Urothelium cell line (cell line): ENCODE data around the gene DAB2IP.
"Not testable (repeated sequence)": the region's sequence is repeated elsewhere in the genome, so short reads cannot be mapped to it uniquely, and the experiment has no call there.

Experiments
- DNase-seq: peaks from one replicate; pipeline ENCODE4 v3.0.0; 2011; ENCODE audit warnings: low spot score, mixed read lengths
- FAIRE-seq: peaks from 2 replicates; lab custom pipeline; 2011; peaks lifted over from hg19 to GRCh38; lab: Jason Lieb, UNC

The DAB2IP gene

GRCh38 chr9:121785673-121786542 is 134.5 kb downstream of the DAB2IP start:
- DNase-seq: no peak
- FAIRE-seq: no peak

DNA sequence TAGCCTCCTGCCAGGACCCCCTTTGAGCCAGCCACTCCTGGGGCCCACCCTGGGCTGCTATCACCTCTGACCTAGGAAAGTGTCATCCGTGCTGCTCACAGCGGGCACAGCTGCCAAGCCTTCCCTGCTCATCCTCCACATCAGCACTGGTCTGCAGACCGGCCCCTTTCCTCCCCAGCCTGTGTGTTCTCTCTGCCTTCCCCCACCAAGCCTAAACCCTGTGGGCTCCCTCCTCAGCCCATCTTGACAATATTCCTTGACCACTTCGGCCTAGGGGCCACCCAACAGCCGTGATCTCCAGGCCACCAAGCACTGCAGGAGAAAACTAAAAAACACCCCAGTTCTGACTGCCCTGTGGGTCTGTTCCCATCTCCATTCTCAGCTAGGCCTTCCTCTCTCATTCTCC is 135.1 kb downstream of the DAB2IP start:
- FAIRE-seq (no peak), DNase-seq (no peak)

DNA sequence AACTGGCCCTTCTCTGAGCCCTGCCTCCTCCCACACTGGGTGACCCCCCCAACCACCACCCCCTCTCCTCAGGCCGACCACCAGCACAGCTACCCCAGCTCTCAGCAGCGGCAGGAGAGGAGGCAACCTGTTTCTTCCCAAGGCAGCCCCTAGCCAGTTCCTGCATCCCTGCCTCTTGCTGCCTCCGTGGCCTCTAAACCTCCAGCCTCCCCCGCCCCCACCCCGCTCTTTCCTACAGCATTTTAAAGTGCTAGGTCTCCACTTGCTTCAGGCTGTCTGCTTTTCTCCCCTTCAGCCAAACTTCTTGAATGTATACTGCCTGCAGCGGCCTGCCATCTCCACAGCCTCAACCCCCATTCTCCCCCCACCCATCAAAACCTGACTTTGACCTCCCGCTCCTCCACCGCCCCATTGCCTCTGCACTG is 135.6 kb downstream of the DAB2IP start:
- no peak for DNase-seq
- FAIRE-seq: no peak

- no peak for FAIRE-seq
Measured at GRCh38 chr9:121788686-121789366, 137.4 kb downstream of the DAB2IP start.

DNA sequence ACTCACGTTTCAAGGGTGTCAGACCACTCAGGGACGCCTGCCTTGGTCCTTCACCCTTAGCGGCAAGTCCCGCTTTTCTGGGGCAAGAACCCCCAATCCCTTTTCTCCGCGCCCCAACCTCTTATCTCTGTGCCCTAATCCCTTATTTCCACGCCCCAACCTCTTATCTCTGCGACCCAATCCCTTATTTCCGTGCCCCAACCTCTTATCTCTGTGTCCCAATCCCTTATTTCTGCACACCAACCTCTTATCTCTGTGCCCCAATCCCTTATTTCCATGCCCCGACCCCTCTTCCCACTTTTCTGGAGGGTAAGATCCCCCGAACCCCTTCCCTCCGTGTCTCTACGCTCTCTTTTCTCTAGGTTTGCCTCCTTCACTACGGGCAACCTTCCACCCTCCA is 139.4 kb downstream of the DAB2IP start:
- DNase-seq (no peak), FAIRE-seq (no peak)

More at GRCh38 chr9:121788686-121789366, 137.4 kb downstream of the DAB2IP start:
- no peak for DNase-seq

GRCh38 chr9:121792476-121792875 is 141.0 kb downstream of the DAB2IP start:
- DNase-seq, FAIRE-seq: not testable (repeated sequence)

DNA sequence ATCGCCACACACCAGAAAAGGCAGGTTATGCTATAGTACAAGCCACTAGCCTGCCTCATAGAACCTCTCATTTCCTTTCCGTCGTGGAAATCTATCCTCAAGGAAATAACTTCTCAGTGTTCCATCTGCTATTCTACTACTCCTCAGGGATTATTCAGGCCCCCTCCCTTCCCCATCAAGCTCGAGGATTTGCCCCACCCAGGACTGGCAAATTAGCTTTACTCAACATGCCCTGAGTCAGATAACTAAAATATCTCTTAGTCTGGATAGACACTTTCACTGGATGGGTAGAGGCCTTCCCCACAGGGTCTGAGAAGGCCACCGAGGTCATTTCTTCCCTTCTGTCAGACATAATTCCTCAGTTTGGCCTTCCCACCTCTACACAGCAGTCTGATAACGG is 142.9 kb downstream of the DAB2IP start:
- DNase-seq, FAIRE-seq: not testable (repeated sequence)

- no peak for DNase-seq
- no peak for FAIRE-seq
Measured at GRCh38 chr9:121797081-121797480, 145.6 kb downstream of the DAB2IP start.

GRCh38 chr9:121798941-121799340 is 147.5 kb downstream of the DAB2IP start:
- no peak for DNase-seq
- FAIRE-seq: no peak

DNA sequence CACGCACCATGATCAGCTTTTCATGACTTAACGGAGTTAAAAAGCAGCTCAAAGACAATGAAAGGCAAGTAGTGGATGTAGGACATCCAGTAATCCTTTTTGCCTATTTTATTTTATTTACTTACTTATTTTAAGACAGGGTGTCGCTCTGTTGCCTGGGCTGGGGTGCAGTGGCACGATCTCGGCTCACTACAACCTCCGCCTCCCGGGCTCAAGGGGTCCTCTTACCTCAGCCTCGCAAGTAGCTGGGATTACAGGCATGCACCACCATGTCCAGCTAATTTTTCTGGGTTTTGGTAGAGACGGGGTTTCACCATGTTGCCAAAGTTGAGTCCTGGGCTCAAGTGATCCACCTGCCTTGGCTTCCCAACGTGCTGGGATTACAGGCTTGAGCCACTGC is 148.9 kb downstream of the DAB2IP start:
- no peak for FAIRE-seq

GRCh38 chr9:121801579-121801978 is 150.1 kb downstream of the DAB2IP start:
- FAIRE-seq: no peak
- DNase-seq: no peak

More for the DNA sequence above, 148.9 kb downstream of the DAB2IP start:
- no peak for DNase-seq

DNA sequence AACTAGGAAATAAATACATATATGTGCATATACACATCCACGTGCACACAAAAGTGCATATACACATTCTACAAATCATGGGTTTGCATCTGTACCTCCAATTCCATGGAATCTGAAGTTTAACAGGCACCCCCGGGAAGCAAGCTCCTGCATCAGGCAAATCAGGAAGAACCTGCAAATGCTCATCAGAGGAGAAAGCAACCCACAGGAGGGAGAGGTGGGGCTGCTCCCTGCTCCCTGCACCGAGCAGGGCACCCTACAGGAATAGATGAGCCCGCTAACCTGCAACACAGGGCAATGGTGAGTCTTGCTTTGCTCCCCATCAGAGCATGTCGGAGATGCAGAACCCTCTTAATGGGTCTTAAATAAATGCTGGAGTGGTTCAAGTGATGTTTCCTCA is 151.3 kb downstream of the DAB2IP start:
- FAIRE-seq (no peak), DNase-seq (no peak)

DNA sequence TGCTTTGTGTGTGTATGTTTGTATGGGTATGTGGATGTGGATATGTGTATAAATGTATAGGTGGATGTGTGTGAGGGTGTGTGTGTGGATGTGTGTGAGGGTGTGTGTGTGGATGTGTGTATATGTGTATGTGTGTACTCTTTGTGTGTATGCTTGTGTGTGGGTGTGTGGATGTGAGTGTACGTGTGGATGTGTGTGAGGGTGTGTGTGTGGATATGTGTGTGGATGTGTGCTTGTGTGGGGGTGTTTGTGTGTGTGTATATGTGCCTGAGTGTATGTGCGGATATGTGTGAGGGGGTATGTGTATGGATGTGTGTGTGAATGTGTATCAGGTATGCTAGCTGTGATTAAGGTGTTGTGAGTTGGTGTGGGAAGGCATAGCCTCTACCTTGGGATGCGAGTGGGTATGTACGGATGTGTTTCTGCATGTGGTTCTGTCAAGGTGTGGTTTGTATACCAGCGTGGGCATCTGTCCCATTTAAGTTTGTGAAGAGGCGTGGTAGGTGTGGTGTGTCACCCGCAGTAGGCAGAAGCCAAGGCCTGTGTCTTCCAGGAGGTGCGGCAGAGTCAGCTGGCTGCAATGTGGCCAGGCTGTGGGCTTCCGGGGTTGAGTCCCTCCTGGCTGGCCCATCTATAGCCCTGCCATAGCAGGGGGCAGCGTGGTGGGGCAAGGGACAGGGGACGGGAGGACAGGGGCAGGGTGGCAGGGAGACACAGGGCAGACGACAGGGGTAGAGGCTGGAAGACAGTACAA is 155.8 kb downstream of the DAB2IP start:
- DNase-seq: no peak
- FAIRE-seq: no peak

- FAIRE-seq: no peak
- no peak for DNase-seq
Measured at GRCh38 chr9:121807823-121808278, 156.4 kb downstream of the DAB2IP start.

DNA sequence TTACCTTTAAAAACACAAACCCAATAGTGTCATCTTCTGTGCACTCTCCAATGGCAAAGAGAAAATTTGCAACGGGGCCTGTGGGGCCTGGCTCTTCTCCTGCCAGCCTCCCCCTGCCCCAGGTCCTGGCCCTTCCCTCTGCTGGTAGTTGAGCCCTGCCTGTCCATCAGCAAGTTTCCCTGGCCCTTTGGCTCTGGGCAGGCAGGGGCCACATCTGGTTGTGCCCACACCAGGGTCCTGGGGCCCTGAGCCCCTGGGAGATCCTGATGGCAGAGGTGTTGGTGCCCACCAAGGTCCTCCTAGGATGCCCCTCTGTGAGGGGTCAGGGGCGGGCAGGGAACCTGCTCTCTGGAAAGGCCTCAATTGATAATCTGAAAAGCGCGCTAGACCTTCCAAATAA is 157.3 kb downstream of the DAB2IP start:
- DNase-seq (no peak), FAIRE-seq (no peak)

DNA sequence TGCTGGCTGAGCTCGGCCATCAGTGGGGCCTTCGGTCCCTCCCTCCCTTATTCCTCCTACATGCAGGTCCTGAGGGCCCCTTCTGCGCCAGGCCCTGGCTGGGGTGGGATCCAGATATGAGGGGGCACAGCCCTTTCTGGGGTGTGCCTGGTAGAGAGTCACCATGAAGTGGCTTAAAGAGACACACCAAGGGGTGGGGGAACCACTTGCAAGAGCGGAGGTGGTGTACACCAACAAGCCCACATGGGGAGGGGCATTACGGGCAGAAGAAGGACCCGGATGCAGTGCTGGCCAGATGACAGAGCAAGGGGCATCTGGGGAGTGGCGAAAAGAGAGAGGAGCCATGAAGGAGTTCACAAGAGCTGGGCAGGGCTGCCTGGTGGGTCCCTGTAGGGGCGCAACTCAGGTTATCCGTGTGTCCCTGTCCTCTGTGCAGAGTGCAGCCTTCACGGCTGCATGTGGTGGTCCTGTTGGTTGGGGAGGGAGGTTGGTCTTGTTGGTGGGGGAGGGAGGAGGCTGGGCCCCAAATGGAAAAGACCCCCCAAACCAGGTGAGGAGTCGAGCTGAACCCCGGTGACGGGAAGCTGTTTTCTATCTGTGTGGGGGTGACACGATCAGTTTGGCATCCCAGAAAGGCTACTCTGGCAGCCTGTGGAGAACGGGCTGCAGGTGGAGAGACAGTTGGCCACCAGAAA is 158.1 kb downstream of the DAB2IP start:
- FAIRE-seq (no peak), DNase-seq (no peak)

GRCh38 chr9:121810489-121810888 is 159.1 kb downstream of the DAB2IP start:
- DNase-seq (no peak), FAIRE-seq (no peak)

- FAIRE-seq: no peak
- no peak for DNase-seq
Measured at GRCh38 chr9:121811140-121811539, 159.7 kb downstream of the DAB2IP start.

DNA sequence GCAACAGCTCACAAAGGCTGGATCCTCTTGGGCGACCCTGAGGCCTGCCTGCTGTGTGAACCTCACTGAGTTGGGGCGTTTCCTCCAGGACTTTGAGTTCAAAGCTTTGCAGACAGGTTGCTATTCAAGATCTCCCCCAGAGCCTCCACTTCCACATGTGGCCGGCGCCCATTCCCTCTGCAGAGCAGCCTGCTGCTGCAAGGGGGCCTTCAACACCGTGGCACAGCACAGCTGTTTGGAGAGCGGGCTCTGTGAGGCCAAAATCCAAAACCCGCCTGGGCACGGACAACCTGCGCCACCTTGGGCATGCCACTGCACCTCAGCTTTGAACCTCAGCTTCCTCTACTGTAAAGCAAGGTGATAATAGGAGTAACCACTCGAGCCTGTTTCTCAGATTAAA is 160.3 kb downstream of the DAB2IP start:
- FAIRE-seq (no peak), DNase-seq (no peak)

DNA sequence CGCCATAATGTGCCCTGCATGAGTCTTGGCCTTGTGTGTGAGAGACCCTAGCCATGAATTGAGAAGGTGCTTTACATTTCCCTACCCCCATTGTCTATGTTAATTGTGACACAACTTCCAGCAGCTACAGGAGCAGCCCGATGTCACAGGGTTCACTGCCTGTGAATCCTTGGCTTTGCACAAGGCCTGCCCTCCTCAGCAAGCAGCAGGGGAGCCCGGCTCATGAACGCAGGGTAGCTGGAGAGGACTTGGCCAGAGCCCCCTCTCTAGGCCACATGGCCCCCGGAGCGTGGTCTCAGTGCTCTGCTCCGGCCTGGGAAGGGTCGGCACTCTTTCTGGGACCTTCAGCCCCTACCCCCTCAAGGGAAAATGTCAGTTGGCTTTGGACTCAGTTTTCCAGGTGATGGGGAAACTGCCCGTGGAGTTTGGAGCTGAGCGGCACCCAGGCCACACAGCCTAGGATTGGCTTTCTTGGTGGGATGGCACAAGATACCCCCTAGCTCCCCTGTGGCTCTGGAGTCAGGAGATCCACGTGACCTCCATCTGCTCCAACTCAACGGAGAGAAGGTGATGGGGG is 160.8 kb downstream of the DAB2IP start:
- FAIRE-seq (no peak), DNase-seq (no peak)
